Kidney capillary endothelial cell (primary cell): ENCODE data around the gene THSD7B.

Experiments
- DNase-seq: peaks from one replicate; pipeline ENCODE4 v3.0.0-alpha.2; 2018; ENCODE audit warnings: low spot score

Gene THSD7B

GRCh38 chr2:137202318-137202717, 437.0 kb downstream of the THSD7B start:
- no peak for DNase-seq

- no peak for DNase-seq
These were observed 440.0 kb downstream of the THSD7B start for GRCh38 chr2:137205324-137205723.

DNA sequence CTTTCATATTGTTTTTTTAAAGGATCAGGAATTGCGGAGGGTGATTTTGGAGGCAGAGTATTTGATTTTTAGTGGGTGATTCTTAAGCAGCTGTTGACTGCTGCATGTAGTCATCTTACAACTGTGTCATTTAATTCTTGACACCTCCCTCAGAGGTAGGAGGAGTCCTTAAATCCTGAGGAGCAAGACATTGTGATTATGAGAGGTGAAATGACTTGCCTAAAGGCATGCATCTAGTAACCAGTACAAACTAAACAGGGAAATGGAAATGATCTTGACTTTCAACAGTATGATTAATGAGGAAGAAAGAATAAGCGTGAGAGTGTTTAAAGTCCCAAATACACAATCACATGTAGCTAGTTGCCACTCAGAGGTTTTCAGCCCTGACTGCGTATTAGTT, 440.7 kb downstream of the THSD7B start:
- DNase-seq: no peak

DNA sequence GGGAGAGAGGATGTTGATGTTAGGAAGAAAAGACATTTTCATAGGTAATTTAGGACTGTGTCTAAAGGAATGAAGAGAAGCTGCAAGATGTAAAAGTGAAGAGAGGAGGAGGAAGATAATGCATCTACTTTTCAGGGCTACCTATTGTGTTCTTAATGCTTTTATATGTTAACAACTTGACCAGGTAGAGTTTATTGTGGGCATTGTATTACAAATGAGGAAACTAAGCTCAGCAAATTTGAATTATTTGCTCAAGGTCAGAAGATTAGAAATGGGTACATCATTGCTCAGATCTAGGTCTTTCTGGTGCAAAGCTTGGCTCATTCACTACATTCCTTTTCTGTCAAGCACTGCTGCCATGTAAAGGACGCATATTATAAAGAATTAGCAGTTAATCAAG, 441.7 kb downstream of the THSD7B start:
- no peak for DNase-seq

- DNase-seq: no peak
These were observed 443.1 kb downstream of the THSD7B start for GRCh38 chr2:137208431-137208891.

- DNase-seq: no peak
These were observed 444.7 kb downstream of the THSD7B start for GRCh38 chr2:137210039-137210438.

GRCh38 chr2:137211761-137212160, 446.4 kb downstream of the THSD7B start:
- DNase-seq: no peak

DNA sequence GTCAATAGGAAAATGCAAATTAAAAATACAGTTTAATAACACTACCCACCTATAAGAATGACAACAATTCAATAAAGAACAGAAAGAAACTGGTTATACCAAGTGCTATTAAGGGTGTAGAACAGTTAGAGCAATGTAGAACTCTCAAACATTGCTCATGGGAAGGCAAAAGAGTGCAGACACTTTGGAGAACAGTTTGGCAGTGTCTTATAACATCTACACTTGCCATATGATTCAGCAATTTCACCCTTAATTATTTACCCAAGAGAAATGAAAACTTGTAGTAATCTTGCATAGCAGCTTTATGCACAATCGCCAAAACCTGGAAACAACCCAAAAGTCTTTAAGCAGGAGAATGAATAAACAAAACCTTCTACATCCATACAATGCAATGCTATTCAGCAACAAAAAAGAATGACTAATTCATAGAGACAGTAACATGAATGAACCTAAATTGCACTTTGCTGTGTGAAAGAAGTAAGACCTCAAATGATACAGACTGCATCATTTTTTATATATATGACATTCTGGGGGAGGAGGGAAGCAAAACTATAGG, 455.2 kb downstream of the THSD7B start:
- no peak for DNase-seq

DNA sequence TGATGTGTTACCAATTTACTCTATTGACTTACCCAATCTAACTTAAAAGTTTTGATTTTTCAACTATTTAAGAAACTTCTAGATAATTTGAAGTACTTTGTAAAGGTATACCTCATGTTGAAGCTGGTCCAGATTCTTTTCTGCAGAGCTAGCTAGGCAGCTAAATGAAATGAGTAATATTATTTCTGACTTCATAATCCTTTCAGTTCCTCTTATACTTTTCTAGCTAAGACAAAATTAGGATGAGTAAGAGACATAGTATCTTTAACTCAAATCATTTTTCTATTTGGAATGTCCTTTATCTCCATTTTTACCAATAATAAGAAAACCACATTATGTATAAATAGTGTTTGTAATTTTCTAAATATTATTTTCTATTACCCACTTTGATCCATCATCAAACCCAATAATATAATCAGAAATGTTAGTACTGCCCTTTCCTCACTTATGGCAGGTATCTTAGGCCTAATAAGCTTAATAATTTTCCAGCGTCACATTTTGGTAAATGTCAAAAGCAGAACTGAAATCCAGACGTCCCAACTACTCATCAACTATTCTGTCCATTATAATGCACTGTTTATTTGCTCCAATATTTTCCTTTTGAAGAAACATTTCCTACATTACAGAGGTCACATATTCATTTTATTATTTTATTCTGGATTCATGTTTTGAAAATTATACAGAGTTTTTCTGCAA, 456.6 kb downstream of the THSD7B start:
- DNase-seq: no peak

- DNase-seq: no peak
These were observed 458.4 kb downstream of the THSD7B start for GRCh38 chr2:137223722-137224121.

DNA sequence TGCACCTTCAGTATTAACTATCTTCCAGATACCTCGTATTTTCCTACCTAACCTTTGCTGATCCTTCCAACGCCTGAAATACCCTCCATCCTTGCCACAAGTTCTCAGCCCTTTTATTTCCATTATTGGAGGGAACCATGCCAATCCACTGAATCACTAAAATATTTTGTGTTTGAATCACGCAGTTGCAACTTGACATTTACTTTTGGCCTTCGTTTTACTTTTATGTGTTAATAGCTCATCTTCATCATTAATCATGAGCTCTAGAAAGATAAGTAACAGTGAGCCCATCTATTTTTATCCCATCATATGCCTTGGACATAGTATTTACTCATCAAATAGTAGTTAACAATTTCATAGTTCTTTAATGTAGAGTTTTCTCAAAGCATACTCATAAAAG, 463.2 kb downstream of the THSD7B start:
- no peak for DNase-seq

GRCh38 chr2:137229834-137230233, 464.5 kb downstream of the THSD7B start:
- DNase-seq: no peak

GRCh38 chr2:137231628-137232027, 466.3 kb downstream of the THSD7B start:
- no peak for DNase-seq

- no peak for DNase-seq
These were observed 466.7 kb downstream of the THSD7B start for GRCh38 chr2:137232076-137232475.

- no peak for DNase-seq
These were observed 467.7 kb downstream of the THSD7B start for GRCh38 chr2:137233091-137233490.

DNA sequence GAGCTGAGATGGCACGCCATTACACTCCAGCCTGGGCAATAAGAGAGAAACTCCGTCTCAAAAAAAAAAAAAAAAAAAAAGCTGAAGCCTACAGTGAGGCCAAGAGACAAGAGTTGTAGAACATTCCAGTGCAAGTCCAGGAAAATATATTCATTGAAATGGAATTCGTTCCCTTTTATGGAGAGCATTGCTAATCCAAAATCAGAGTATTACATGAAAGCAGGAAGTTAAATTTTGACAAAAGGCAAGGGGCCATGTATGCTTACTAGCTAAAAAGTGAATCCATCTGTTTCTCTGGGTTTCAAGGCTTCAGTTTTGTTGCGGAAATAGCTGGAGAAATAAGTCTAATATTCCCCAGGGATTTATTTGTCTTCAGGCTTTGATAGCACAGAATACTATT, 471.7 kb downstream of the THSD7B start:
- no peak for DNase-seq

GRCh38 chr2:137238065-137238464, 472.7 kb downstream of the THSD7B start:
- DNase-seq: no peak

GRCh38 chr2:137249463-137250130, 484.3 kb downstream of the THSD7B start:
- DNase-seq: no peak

GRCh38 chr2:137250401-137250800, 485.1 kb downstream of the THSD7B start:
- DNase-seq: no peak

DNA sequence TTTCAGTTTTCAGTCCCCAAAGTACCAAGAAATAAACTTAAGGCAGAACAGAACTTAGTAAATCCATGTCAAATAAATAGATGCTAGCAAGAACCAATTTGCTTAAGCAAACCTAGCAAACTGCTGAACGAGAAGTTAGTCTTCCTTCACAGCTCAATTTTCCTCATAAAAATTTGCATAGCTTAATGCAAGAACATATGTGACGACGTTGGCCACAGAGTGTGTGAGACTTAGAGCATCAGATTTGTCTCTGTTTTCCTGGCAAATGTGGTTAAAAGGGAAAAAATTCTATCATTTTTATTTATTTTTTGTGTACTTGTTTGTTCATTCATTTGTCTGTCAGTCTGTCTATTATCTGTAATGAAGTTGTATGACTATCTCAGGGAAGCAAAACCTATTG, 485.7 kb downstream of the THSD7B start:
- DNase-seq: no peak

- no peak for DNase-seq
These were observed 487.6 kb downstream of the THSD7B start for GRCh38 chr2:137252934-137253333.

DNA sequence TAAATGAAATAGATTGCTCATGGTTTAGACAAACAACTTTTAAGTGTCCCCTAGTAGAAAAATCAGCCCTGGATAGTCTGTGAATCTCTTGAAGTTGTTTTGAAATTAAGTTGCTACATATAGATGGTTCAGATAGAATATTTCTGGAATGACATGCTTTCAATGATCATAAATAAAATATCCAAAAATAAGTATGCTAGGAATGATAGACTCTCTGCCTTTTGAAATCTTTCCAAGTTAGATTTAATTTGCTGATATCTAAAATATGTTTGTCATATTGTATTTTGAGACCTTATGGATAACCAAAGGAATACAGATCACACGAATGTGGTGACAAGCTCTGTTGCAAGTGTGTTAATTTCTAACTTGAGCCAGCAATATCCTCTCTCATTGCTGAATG, 488.7 kb downstream of the THSD7B start:
- no peak for DNase-seq

DNA sequence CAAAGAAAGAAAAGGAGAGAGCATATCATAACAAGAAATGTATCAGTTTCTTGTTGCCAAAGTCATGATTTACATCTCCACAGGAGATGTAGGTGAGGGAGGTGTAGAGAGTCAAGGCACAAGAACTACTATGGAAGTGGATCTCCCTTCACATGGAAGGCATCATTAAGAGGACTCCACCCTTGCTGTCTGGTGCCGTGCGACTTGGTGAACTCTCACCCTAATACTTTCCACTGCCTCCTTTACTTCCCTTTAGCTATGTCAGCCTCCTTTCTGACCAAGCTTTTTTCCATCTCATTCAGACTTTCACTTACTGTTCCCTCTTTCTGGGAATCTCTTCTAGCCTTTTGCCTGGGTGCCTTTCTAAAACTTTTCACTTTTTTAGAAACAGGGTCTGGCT, 490.0 kb downstream of the THSD7B start:
- DNase-seq: no peak

DNA sequence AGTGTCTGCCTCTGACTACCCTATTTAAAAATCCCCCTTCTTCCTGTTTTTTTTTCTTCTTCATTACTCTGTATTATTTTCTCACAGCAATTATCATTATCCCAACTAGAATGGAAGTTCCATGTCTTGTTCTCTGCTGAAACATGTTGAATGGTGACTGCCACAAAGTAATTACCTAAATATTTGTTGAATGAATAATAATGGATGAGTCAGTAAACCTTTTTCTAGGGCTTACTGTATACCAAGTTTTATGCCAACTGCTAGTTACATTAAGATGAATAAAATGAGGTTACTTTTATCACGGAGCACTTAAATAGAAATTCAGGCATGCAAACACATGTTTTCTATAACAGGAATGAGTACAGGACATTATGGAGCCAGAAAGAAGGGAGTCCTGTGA, 490.6 kb downstream of the THSD7B start:
- DNase-seq: no peak
